K562 (cell line): ENCODE results near the gene NXN. TPM values are rescaled to one million over a fixed set of nuclear protein-coding genes. Genes with fewer than 3 reads are reported as not detected.

ENCODE experiments used
- CBX3 ChIP-seq, 2 experiments: IDR thresholded peaks; 1 replicate in 1 of 2; 2 replicates in 1 of 2; pipeline ENCODE4 v1.6.1; 2012; ENCODE audit warnings: inconsistent platforms in 2 of 2, low read length in 2 of 2, borderline replicate concordance in 1 of 2, control low read depth in 1 of 2
- CREM ChIP-seq: IDR thresholded peaks from 2 replicates; pipeline ENCODE4 v1.6.1; 2014; ENCODE audit warnings: antibody characterized with exemption, low read depth
- HNRNPLL ChIP-seq: fragments of 200-400 bp; formaldehyde crosslinking; IDR thresholded peaks from 2 replicates; pipeline ENCODE4 v1.6.1; 2017; ENCODE audit warnings: low read length, low read depth, mild to moderate bottlenecking; ENCODE audit not compliant: poor library complexity, severe bottlenecking
- PHTF2 ChIP-seq: fragments of 250-450 bp; sonication (Bioruptor Pico); IDR thresholded peaks from 2 replicates; pipeline ENCODE4 v1.5.0; 2021; ENCODE audit warnings: mild to moderate bottlenecking
- SMC3 ChIP-seq: conservative IDR thresholded peaks from 2 replicates; pipeline ENCODE4 v1.6.1; 2011; ENCODE audit warnings: low read depth, low read length, improper control_type of control experiment; ENCODE audit not compliant: insufficient read depth
- TRIM24 ChIP-seq, 2 experiments: fragments of 450-650 bp; IDR thresholded peaks; 2 replicates each; pipeline ENCODE4 v1.6.1; 2016
- ZNF717 ChIP-seq: fragments of 250-450 bp; sonication (Bioruptor Pico); IDR thresholded peaks from 2 replicates; pipeline ENCODE4 v1.5.0; 2021
- polyA plus RNA-seq, 8 experiments: library from polyadenylated mRNA; depleted of rRNA in 4 of 8; stranded (reverse) in 5 of 8; unstranded in 3 of 8; fragments of >200 nt; fragmentation: Nextera tagmentation in 2 of 8; fragmentation: Illumina TruSeq in 1 of 8; extraction: Ambion mirVana in 2 of 8; extraction: Trizol in 1 of 8; gene quantifications; 2 replicates each; pipeline versions ENCODE4 v1.2.1 to v1.2.3, GENCODE V29; 2011 to 2014; ENCODE audit warnings: inconsistent platforms in 1 of 8, missing spikeins in 1 of 8
- total RNA-seq, 7 experiments: library from RNA; depleted of rRNA in 6 of 7; stranded (reverse); fragments of >200 nt in 6 of 7; fragmentation: Illumina TruSeq in 2 of 7; extraction: Trizol in 2 of 7; gene quantifications; 2 replicates each; pipeline versions ENCODE4 v1.2.1 to v1.2.3, GENCODE V29; 2011 to 2021; ENCODE audit warnings: low replicate concordance in 1 of 7
- TF ChIP-seq, protein P1 (sequence below), 2 experiments: fragments of 450-650 bp in 1 of 2; sonication (generic) in 1 of 2; formaldehyde crosslinking in 1 of 2; IDR thresholded peaks; 2 replicates each; pipeline versions ENCODE4 v1.7.1 to v1.9.0; 2016 to 2022; ENCODE audit warnings: inconsistent platforms in 1 of 2, mild to moderate bottlenecking in 1 of 2, missing genetic modification reagents in 1 of 2

Gene NXN
- total and polyA plus RNA-seq, 9 of the 15 experiments (the other 6 are each of a cell fraction or from before 2014, with no cell fraction given): 0.08 to 0.39 (median 0.29) TPM; not detected in 5

DNA sequence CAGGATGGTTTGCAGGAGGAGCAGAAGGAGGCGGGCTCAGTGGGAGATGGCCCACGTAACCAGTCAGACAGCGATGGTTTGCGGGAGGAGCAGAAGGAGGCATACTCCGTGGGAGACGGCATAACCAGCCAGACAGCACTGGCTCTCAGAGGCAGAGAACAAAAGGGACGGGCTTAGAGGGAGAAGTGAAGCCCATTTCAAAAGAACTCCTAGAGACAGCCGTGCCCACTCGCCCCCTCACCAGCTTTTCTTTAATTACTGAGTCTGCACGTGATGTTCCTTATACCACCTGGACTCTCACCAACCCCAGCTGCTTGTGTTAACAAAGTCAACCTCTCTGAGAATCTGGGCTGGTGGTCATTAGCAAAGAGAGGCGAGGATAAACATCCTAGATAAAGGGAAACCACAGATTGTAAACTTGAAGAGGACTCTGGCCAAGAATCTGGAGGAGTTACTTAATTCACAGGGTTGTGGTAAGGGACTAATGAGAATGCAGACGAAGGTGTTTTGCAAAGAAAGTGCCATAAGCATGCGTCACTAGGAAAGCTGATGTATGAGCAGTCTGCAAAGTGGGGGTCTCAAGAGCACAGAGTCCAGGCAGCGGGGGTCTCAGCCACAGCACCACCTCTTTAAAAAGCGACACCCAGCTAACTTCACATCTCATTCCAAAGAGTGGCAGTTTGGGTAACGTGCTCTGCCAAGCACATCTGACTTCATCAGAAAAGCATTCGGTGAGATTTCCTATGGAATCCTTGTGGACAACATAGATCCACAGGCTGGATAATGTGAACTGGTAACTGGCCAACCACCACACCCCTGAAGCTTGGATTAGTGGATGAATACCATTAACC, 51.7 kb downstream of the NXN start (continued):
- TF ChIP-seq CREM: no peak
- TF ChIP-seq SMC3: no peak
- TF ChIP-seq CBX3 (IDR thresholded peaks at IDR 0.05; ENCODE audit: borderline replicate concordance in 1 of 2, low read length in 2 of 2): no peak
- no peak for TF ChIP-seq ZNF717 (CRISPR knock-in tag)
- no peak for TF ChIP-seq HNRNPLL
- TF ChIP-seq, protein P1, sequence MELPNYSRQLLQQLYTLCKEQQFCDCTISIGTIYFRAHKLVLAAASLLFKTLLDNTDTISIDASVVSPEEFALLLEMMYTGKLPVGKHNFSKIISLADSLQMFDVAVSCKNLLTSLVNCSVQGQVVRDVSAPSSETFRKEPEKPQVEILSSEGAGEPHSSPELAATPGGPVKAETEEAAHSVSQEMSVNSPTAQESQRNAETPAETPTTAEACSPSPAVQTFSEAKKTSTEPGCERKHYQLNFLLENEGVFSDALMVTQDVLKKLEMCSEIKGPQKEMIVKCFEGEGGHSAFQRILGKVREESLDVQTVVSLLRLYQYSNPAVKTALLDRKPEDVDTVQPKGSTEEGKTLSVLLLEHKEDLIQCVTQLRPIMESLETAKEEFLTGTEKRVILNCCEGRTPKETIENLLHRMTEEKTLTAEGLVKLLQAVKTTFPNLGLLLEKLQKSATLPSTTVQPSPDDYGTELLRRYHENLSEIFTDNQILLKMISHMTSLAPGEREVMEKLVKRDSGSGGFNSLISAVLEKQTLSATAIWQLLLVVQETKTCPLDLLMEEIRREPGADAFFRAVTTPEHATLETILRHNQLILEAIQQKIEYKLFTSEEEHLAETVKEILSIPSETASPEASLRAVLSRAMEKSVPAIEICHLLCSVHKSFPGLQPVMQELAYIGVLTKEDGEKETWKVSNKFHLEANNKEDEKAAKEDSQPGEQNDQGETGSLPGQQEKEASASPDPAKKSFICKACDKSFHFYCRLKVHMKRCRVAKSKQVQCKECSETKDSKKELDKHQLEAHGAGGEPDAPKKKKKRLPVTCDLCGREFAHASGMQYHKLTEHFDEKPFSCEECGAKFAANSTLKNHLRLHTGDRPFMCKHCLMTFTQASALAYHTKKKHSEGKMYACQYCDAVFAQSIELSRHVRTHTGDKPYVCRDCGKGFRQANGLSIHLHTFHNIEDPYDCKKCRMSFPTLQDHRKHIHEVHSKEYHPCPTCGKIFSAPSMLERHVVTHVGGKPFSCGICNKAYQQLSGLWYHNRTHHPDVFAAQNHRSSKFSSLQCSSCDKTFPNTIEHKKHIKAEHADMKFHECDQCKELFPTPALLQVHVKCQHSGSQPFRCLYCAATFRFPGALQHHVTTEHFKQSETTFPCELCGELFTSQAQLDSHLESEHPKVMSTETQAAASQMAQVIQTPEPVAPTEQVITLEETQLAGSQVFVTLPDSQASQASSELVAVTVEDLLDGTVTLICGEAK (IDR thresholded peaks at IDR 0.05): no peak
- TF ChIP-seq, protein P1 (CRISPR knock-in tag; IDR thresholded peaks at IDR 0.05): no peak
- TF ChIP-seq PHTF2 (CRISPR knock-in tag): no peak
- no peak for TF ChIP-seq TRIM24 (IDR thresholded peaks at IDR 0.05)
